Measurements from ENCODE around the gene DMP1.
"Not testable (repeated sequence)": the region's sequence is repeated elsewhere in the genome, so short reads cannot be mapped to it uniquely, and the experiment has no call there.

DMP1 gene

GRCh38 chr4:87680271-87680670 is 30.2 kb downstream of the DMP1 start:
- DNase-seq (ENCODE audit: low spot score), result no peak

- no peak for DNase-seq (ENCODE audit: low spot score)
Observed at GRCh38 chr4:87688316-87688715, 38.2 kb downstream of the DMP1 start.

GRCh38 chr4:87690947-87691346 is 40.9 kb downstream of the DMP1 start:
- DNase-seq (ENCODE audit: low spot score), result not testable (repeated sequence)

GRCh38 chr4:87692060-87692459 is 42.0 kb downstream of the DMP1 start:
- not testable (repeated sequence) for DNase-seq (ENCODE audit: low spot score)

- DNase-seq (ENCODE audit: low spot score), result no peak
Observed at GRCh38 chr4:87697272-87697671, 47.2 kb downstream of the DMP1 start.

GRCh38 chr4:87697945-87698344 is 47.9 kb downstream of the DMP1 start:
- DNase-seq (ENCODE audit: low spot score), result no peak

- DNase-seq (ENCODE audit: low spot score), result no peak
Observed at GRCh38 chr4:87698394-87698793, 48.3 kb downstream of the DMP1 start.

GRCh38 chr4:87704001-87704400 is 53.9 kb downstream of the DMP1 start:
- DNase-seq (ENCODE audit: low spot score), result no peak

- DNase-seq (ENCODE audit: low spot score), result no peak
Observed at GRCh38 chr4:87707279-87707918, 57.3 kb downstream of the DMP1 start.
